ENCODE results near the gene CTAG2.
"Not testable (repeated sequence)": the region's sequence is repeated elsewhere in the genome, so short reads cannot be mapped to it uniquely, and the experiment has no call there.

- TF ChIP-seq CTCF, EP300, POLR2A (IDR thresholded peaks at IDR 0.05): not testable (repeated sequence)
Observed at GRCh38 chrX:154633661-154634060, 19.7 kb downstream of the CTAG2 start.
